HS-5 (cell line): Measurements from ENCODE around the gene REM2.
"Not testable (repeated sequence)": the region's sequence is repeated elsewhere in the genome, so short reads cannot be mapped to it uniquely, and the experiment has no call there.

ENCODE experiments used
- DNase-seq: peaks from one replicate; pipeline ENCODE4 v3.0.0-alpha.2; 2012; ENCODE audit warnings: low read depth

The REM2 gene

GRCh38 chr14:22897357-22897756, 14.3 kb downstream of the REM2 start:
- DNase-seq, result no peak

- DNase-seq, result peak; percentile 44
Observed at GRCh38 chr14:22898302-22899090, 15.5 kb downstream of the REM2 start.

GRCh38 chr14:22900081-22900799, 17.2 kb downstream of the REM2 start:
- peak; percentile 22 for DNase-seq

- DNase-seq, result no peak
Observed at GRCh38 chr14:22901799-22902198, 18.8 kb downstream of the REM2 start.

GRCh38 chr14:22903742-22904087, 20.7 kb downstream of the REM2 start:
- no peak for DNase-seq

GRCh38 chr14:22905627-22906026, 22.6 kb downstream of the REM2 start:
- DNase-seq, result no peak

GRCh38 chr14:22906073-22906472, 23.1 kb downstream of the REM2 start:
- no peak for DNase-seq

GRCh38 chr14:22907429-22907828, 24.4 kb downstream of the REM2 start:
- no peak for DNase-seq

- DNase-seq, result no peak
Observed at GRCh38 chr14:22908601-22909000, 25.6 kb downstream of the REM2 start.

- DNase-seq, result no peak
Observed at GRCh38 chr14:22910916-22911315, 27.9 kb downstream of the REM2 start.

GRCh38 chr14:22914836-22915235, 31.8 kb downstream of the REM2 start:
- not testable (repeated sequence) for DNase-seq

- DNase-seq, result no peak
Observed at GRCh38 chr14:22915886-22916521, 33.0 kb downstream of the REM2 start.

- DNase-seq, result peak; percentile 99
Observed at GRCh38 chr14:22918804-22919600, 36.0 kb downstream of the REM2 start, which contains the start of gene RBM23. TSS of gene RBM23 (minus strand) at chr14:22919149.

GRCh38 chr14:22919601-22919921, 36.5 kb downstream of the REM2 start:
- DNase-seq, result no peak

GRCh38 chr14:22920697-22921096, 37.7 kb downstream of the REM2 start:
- DNase-seq, result no peak

- no peak for DNase-seq
Observed at GRCh38 chr14:22922294-22922693, 39.3 kb downstream of the REM2 start.

GRCh38 chr14:22923746-22924145, 40.7 kb downstream of the REM2 start:
- DNase-seq, result no peak

GRCh38 chr14:22925513-22925912, 42.5 kb downstream of the REM2 start:
- DNase-seq, result no peak

GRCh38 chr14:22926316-22926715, 43.3 kb downstream of the REM2 start:
- DNase-seq, result no peak

GRCh38 chr14:22928237-22929103, 45.4 kb downstream of the REM2 start:
- no peak for DNase-seq
